Panc1 (cell line): Measurements from ENCODE around the gene ACP7.

Source experiments
- CTCF ChIP-seq: fragments of 450-650 bp; IDR thresholded peaks from 2 replicates; pipeline ENCODE4 v1.5.1; 2017; ENCODE audit warnings: mild to moderate bottlenecking
- POLR2AphosphoS5 ChIP-seq: IDR thresholded peaks from 2 replicates; pipeline ENCODE4 v1.6.1; 2012; ENCODE audit warnings: mild to moderate bottlenecking, low read depth, low read length, moderate library complexity

- no peak for TF ChIP-seq CTCF
- no peak for TF ChIP-seq POLR2AphosphoS5
These were observed 31.1 kb downstream of the ACP7 start for GRCh38 chr19:39115105-39115847.
